Ecto neural progenitor cell (in vitro differentiated cells): ENCODE measurements around the gene GPR132.

Experiments used
- DNase-seq: peaks from one replicate; pipeline ENCODE4 v3.0.0-alpha.2; 2018; ENCODE audit warnings: low spot score

GPR132 gene

DNA sequence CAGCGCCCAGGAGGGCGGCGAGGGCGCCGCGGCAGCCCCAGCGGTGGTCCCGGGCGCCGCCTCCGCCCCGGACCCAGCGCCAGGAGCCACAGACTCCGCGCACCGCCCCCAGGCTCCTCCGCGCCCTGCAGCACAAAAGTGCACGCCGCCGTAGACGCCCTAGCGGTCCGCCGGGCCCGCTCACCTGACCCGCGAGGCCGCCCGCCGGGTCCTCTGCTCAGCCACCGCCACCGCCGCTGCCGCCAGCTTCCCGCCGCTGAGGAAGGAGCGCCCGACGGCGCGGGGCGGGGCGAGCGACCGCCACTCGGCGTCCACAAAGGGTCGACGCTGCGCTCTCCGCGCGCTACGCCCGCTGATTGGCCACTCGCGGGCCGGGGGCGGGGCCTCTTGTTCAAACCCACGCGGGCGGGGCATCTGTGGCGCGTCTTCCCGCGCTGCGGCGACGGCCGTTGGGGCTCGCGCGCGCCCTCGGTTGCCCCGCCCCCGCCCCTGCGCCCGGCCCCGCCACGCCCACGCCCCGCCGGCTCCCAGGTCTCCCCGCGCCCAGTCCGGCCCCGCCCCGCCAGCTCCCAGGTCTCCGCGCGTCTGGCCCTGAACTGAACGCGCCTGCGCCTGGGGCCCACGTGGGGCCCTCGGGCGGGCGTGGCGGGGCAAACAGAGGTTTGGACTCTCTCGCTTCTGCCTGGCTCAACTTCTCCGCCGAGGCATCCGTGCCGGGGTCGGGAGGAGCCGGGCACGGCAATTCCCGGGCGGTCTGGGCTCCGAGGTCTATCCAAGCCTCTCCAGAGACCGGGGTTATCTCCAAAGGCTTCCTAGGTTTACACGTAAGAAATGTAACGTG lies 44.2 kb downstream of the GPR132 start, which contains the start of gene CDCA4:
Gene CDCA4 (minus strand): TSS at position 269 of the 841 bp plus-strand sequence. CDS start 9,154 bp downstream, outside the sequence.
- peak; percentile 99 for DNase-seq

DNA sequence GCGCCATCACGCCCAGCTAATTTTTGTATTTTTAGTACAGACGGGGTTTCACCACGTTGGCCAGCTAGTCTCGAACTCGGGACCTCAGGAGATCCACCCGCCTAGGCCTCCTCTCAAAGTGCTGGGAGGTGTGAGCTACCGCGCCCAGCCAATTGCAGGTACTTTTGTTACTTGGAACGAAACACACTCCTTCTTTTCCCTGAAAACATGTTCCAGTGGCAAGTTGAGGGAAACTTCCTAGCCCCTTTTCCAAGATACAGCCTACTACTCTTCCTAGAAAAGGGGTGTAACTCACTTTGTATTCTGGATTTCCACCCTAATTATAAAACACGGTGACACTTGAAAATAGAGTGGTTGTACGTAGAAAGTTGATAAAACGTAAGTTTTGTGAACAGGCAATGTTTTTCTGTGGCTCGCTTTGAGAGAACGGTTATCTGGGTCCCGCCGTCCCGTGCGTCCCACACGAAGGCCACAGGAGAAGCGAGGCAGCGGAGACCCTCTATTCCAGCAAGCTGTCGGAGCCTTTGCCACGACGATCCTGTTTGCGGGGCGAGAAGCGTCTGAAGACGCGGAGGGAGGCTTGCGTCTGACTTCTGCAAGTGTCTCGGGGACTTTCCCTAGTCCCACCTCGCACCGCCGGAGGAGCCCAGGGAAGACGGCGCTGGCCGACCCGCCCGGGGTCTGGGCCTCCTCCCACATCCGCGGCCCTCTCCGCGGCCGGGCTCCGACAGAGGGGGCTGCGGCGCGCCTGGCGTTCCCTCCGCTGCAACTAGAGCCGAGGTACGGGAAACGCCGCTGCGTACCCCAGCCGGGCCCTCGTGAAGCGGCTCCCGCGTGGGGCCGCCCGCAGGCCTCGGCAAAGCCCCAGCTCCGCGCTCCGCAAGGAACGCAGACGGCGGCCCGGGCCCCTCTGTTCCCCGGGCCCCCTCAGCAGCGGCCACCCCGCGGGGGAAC lies 45.1 kb downstream of the GPR132 start:
- DNase-seq: peak; percentile 64

DNA sequence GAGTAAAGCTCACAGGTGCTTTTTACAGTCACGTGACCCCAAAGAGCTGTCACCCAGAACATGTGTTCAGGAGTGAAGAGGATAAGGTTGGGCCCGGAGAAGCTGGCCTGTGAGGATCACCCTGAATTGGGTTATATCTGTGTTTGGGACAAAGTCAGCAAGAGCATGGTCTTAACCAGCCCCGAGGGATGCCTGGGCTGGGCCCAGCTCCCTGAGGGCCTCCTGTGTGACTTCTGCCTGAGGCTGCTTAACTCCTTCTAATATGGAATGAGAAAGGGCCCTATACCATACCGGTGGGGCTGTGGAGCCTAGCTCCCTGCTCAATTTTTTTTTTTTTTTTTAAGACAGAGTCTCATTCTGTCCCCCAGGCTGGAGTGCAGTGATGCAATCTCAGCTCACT lies 46.8 kb downstream of the GPR132 start:
- DNase-seq: no peak

DNA sequence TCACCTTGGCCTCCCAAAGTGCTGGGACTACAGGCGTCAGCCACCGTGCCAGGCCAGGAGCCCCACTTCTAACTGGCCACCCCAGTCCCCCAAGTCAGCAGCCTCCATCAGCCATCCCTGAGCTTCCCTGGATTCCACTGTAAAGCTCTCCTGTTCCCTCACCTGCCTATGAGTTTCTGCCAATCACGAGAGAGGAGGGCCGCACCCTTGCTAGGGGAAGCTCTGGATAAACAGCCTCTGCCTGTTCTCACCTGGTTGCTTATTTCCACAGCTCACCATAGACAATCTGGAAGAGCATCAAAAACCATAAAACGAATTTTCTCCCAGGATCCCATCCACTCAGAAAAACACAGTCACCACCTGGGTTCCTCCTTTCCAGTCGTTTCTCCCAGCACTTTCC lies 49.3 kb downstream of the GPR132 start:
- no peak for DNase-seq

DNA sequence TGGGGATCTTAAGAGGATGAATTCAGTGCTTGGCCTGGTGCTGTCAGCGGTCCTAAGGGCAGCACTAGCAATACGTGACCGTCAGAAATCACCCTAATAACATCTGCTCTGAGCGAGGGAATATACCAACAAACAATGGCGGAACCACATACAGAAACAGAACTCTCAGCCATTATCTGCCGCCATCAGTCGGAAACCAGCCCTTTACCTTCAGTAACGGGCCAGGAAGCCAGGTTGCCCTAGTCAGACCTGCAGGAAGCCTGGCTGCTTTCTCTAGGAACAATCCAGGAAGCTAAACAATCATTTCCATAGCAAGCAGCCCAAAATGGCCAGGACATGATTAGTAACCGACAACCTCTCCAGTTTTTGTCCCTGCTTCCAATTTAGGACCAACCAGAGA lies 50.0 kb downstream of the GPR132 start:
- no peak for DNase-seq

DNA sequence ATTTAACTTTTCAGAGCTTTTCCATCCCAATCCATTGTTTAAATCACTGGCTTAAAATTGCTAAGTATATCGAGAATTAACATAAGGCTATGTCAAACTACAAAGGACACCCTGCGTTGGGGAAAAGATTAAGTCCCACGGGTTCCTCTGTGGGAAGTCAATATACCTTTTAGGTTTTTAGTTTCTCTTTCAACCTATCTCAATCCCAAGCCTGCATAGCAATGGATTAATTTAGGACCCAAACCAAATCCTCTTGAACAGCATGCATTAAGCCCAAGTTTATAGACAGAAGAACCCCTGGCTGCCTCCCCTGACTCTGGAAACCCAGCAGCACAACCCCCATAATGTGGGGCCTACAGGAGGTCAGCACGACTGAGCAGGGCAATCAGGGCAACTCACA lies 50.6 kb downstream of the GPR132 start:
- no peak for DNase-seq

DNA sequence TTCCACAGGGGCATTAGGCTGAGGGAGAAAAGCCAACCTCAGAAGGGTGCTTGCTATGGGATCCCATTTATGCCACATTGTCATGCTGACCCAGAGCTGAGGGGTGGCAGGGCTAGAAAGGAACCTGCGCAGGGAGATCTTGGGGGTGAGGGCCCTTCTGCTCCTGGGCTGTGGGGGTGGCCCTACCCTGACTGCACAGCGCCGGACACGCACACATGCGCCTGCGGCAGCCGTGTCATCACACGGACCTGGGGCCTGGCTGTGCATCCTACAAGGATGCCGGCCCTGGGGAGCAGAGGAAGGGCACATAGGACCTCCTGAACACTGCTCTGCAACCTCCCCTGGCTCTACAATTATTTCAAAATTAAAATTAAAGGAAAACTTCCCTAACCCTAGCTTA lies 51.2 kb downstream of the GPR132 start:
- DNase-seq: no peak

DNA sequence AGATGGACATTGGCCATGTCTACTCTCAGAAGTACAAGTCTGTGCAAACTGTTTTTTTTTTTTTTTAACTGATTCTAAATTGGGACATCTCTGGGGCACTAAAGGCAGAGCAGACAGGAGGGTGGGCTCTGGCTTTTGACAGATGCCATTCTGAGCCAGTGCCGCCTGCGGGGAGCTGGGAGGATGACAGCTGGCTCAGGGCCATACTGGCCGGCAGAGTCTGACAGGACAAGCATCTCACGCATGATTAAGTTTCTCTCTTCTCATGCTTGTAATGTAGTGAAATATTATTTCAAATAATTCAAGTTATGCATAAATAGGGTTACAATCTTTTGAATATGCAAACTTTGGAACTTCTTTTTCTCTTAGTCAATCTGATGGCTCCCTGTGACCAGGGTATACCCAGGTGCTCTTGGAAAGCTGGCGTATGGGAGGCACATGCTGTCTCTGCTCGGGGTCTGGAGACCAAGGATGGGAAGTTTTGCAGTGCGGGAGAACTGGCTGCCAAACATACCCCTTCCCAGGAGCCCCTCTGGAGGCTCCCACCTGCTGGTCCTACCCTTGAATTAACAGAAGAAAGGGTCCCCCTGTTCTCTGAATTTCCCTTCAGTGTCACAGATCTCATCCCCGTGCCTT lies 52.0 kb downstream of the GPR132 start:
- no peak for DNase-seq

GRCh38 chr14:105012171-105012985 lies 52.9 kb downstream of the GPR132 start:
- no peak for DNase-seq

- no peak for DNase-seq
Observed at GRCh38 chr14:105011312-105011990, 53.8 kb downstream of the GPR132 start.

- no peak for DNase-seq
Observed at GRCh38 chr14:105010891-105011291, 54.3 kb downstream of the GPR132 start.

- DNase-seq: no peak
Observed at GRCh38 chr14:105010106-105010505, 55.1 kb downstream of the GPR132 start.

DNA sequence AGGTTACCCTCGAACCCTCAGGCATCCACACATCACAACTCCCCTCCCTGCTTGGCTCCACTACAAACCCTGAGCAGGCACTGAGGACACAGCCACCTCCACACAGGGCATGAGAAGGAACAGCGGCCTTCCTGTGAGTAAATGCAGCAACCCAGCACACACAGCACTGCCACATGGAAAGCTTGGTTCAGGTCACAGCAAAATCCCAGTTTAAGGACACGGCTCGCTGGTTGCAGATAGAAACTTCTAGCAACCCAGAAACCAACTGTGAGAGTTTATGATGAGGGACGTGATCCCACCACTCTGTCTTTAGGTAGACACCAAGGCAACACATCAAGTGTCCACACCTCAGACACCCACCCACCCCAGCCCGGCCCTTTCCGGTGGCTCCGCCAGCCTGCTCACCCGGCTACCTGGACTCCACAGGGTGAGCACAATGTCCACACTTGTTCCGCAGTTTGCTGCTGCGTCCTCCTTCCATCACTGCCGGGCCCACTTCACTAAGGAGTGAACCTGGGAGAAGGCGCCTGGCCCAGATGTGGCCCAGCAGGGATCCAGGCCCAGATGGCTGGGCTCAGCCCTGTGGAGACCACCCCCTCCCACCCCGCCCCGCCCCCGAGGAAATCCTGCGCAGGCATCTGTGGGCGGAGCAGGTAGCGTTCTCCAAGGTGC lies 57.5 kb downstream of the GPR132 start:
- no peak for DNase-seq

DNA sequence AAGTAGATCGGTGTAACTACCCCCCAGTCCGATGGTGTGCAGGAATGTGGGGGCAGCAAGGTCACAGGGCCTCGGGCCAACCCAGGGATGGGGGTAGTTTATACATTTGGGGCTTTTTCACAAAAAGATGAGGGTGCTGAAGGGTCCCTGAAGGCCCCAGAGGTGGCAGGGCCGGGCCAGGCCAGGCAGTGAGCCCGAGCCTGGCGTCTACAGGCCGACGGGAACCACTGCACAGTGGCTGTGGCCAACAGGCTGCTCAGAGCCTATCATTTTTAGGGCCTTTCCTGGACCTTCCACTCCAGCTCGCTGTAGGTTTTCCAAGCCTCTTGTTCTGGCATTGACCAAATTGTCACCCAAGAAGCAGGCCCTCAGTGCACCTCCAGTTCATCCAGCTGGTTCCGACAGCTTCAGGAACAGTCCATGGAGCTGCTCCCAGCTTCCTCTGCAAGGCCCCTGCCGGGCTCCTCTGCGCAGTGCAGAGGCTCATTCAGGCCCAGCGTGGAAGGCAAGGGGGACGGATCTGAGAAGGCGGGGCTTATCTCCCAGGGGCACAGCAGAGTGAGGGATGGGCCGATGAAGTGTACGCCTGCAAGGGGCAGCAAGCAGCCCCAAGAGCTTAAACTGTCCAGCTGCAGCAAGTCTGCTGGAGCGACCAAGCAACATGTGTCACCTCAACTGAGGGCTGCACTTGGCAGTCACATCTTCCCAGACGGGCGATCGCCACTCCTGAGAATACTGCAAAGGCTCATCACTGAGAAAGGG lies 58.2 kb downstream of the GPR132 start:
- no peak for DNase-seq

- DNase-seq: no peak
Observed at GRCh38 chr14:105005929-105006830, 59.0 kb downstream of the GPR132 start.

- DNase-seq: no peak
Observed at GRCh38 chr14:105005329-105005928, 59.8 kb downstream of the GPR132 start.
